Measurements from ENCODE around the gene MRPS7. TPM values are rescaled to one million over a fixed set of nuclear protein-coding genes. Genes with fewer than 3 reads are reported as not detected.
A peak's percentile ranks its signal among the peaks of the same experiment; 100 is the strongest.

MRPS7 gene
- total RNA-seq, 1 donor from 2014 or later = 67.6 TPM

DNA sequence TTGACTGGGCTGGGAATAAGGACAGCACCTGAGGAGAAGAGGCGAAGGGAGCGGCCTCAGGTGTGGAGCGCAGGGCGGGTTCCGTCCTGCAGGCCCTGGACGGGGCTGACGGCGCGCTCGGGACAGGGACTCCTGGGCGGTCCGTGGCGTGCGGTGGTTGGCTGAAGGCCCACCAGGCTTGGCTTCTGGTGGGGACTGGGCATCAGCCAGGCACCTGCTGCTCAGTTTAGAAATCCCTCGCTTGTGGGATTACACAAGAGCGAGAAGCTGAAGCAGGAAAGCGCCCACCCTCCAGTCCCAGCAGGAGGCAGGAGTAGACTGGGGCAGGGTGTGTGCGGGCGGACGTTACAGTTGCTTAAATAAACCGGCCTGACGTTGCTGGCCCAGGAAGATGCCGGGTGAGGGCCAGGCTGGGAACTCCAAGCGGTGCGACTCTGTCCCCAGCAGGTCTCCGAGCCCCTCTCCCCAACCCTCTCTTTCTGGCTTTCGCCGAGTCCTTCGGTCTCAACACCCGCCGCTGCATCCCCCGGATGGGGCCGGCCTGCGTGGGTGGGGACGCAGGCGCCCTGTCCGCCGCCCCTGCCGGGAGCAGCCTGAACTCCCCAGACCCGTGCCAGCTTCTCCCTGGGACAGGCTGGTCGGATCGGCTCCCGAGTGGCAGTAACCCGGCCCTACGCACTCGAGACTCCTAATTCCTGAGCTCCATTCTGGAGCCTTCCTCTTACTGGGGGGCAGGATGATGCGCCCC is 8.7 kb downstream of the MRPS7 start:
- ATAC-seq (ENCODE audit: low read depth) (peak; percentile 49), DNase-seq (no peak)
- ChIA-PET POLR2A (interaction anchor here (0.6 to 7.4 kb wide), 37 partner anchors 9 to 637 kb away, joined by 3 to 110 read pairs (median 6); partner anchors contain the start of genes GGA3, GRB2, MRPS7 and NUP85), CTCF (interaction anchor here (0.6 to 3.3 kb wide), 31 partner anchors 9 to 483 kb away, joined by 3 to 38 read pairs (median 3); partner anchors contain the start of genes ARMC7, GGA3, MRPS7 and NUP85)
- no peak for TF ChIP-seq CTCF (IDR thresholded peaks at IDR 0.05)
- Mint-ChIP-seq H3K27me3 (no peaks in the 10 kb centered on the region), H3K27ac (peak overlapping the region; percentile 79), H3K4me3 (peak overlapping the region; percentile 86), H3K36me3 (ENCODE audit: low read depth) (peaks cover 47% of the 10 kb centered on the region), H3K4me1 (peaks cover 20% of the 10 kb centered on the region), H3K9me3 (no peaks in the 10 kb centered on the region)
- intact Hi-C loops (cut with micrococcal nuclease) = loop anchor here (1.0 to 5.0 kb wide), 5 partner anchors 9 to 318 kb away; partner anchors contain the start of genes CASKIN2, GGA3, MRPS7 and TSEN54

DNA sequence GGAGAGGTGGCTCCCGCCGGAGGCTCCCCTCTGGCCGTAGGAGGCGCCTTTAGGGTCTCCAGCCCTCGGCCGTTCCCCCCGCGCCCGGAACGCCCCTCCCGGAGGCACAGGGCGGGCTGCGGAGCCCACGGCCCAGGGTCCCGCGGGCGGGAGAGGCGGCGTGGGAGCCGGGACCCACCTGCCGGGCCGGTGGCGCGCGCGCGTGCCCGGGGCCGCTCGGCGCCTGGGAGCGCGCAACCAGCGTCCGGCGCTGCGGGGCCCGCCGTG is 9.2 kb downstream of the MRPS7 start, which contains the start of gene MIF4GD:
Gene MIF4GD, minus strand, starts transcription at position 266 of the 267 bp plus-strand sequence. CDS start 1,036 bp downstream, outside the sequence.
- POLR2A ChIA-PET = interaction anchor here (0.6 to 7.4 kb wide), 35 partner anchors 9 to 509 kb away, joined by 3 to 110 read pairs (median 5); partner anchors contain the start of genes GGA3, GRB2, MRPS7 and NUP85
- no peak for TF ChIP-seq CTCF (IDR thresholded peaks at IDR 0.05)
- CTCF ChIA-PET = interaction anchor here (0.6 to 3.3 kb wide), 31 partner anchors 9 to 482 kb away, joined by 3 to 38 read pairs (median 4); partner anchors contain the start of genes ARMC7, GGA3, MRPS7 and NUP85
- peak within 1 kb of the TSS; percentile 86 for H3K4me3 Mint-ChIP-seq
- H3K36me3 Mint-ChIP-seq (ENCODE audit: low read depth) = peaks cover 45% of the 10 kb centered on the region
- H3K27me3 Mint-ChIP-seq = no peaks in the 10 kb centered on the region
- DNase-seq (no peak), ATAC-seq (ENCODE audit: low read depth) (no peak)
- H3K27ac Mint-ChIP-seq = peak within 1 kb of the TSS; percentile 79
- H3K4me1 Mint-ChIP-seq = peaks cover 20% of the 10 kb centered on the region
- no peaks in the 10 kb centered on the region for H3K9me3 Mint-ChIP-seq
- intact Hi-C loops (cut with micrococcal nuclease) = loop anchor here (1.0 to 5.0 kb wide), 7 partner anchors 10 to 318 kb away; partner anchors contain the start of genes CASKIN2, GGA3, MRPS7 and SLC25A19

- no peaks in the 10 kb centered on the region for H3K9me3 Mint-ChIP-seq
- peak overlapping the region; percentile 76 for H3K27ac Mint-ChIP-seq
- intact Hi-C loops (cut with micrococcal nuclease) = loop anchor here (1.0 to 5.0 kb wide), 5 partner anchors 18 to 317 kb away; partner anchors contain the start of genes CASKIN2, SLC25A19 and TSEN54
- CTCF ChIA-PET = interaction anchor here (0.6 to 3.3 kb wide), 31 partner anchors 9 to 482 kb away, joined by 3 to 38 read pairs (median 4); partner anchors contain the start of genes ARMC7, GGA3, MRPS7 and NUP85
- no peaks in the 10 kb centered on the region for H3K27me3 Mint-ChIP-seq
- H3K36me3 Mint-ChIP-seq (ENCODE audit: low read depth) = peaks cover 42% of the 10 kb centered on the region
- POLR2A ChIA-PET = interaction anchor here (0.6 to 7.4 kb wide), 33 partner anchors 8 to 509 kb away, joined by 3 to 110 read pairs (median 6); partner anchors contain the start of genes GGA3, GRB2, JPT1 and MRPS7
- H3K4me1 Mint-ChIP-seq = peaks cover 20% of the 10 kb centered on the region
- H3K4me3 Mint-ChIP-seq = peak overlapping the region; percentile 82
- TF ChIP-seq CTCF (IDR thresholded peaks at IDR 0.05) = no peak
- ATAC-seq (ENCODE audit: low read depth) = peak; percentile 91
- peak; percentile 95 for DNase-seq
Observed at GRCh38 chr17:75271233-75271954, 9.7 kb downstream of the MRPS7 start.

- Mint-ChIP-seq H3K4me1 (peaks cover 20% of the 10 kb centered on the region), H3K4me3 (peak overlapping the region; percentile 82), H3K27ac (peak overlapping the region; percentile 76), H3K36me3 (ENCODE audit: low read depth) (peaks cover 38% of the 10 kb centered on the region), H3K27me3 (no peaks in the 10 kb centered on the region), H3K9me3 (no peaks in the 10 kb centered on the region)
- DNase-seq = no peak
- intact Hi-C loops (cut with micrococcal nuclease) = loop anchor here (1.0 to 5.0 kb wide), 5 partner anchors 17 to 317 kb away; partner anchors contain the start of genes CASKIN2, SLC25A19 and TSEN54
- no peak for ATAC-seq (ENCODE audit: low read depth)
- POLR2A ChIA-PET = interaction anchor here (0.6 to 7.4 kb wide), 14 partner anchors 11 to 222 kb away, joined by 3 to 110 read pairs (median 15); partner anchors contain the start of genes GGA3, GRB2, JPT1 and MRPS7
- no peak for TF ChIP-seq CTCF (IDR thresholded peaks at IDR 0.05)
- CTCF ChIA-PET = interaction anchor here (1.2 to 3.3 kb wide), 5 partner anchors 9 to 140 kb away, joined by 5 to 38 read pairs (median 18); partner anchors contain the start of gene SLC25A19
Observed at GRCh38 chr17:75271955-75272847, 10.5 kb downstream of the MRPS7 start.
